Upper lobe of left lung (tissue), 6 donors: Measurements from ENCODE around the gene IGF2R. TPM values are rescaled to one million over a fixed set of nuclear protein-coding genes. Genes with fewer than 3 reads are reported as not detected.
A peak's percentile ranks its signal among the peaks of the same experiment; 100 is the strongest.
"Not testable (repeated sequence)": the region's sequence is repeated elsewhere in the genome, so short reads cannot be mapped to it uniquely, and the experiment has no call there.

ENCODE experiments used
- ATAC-seq, 2 donors: fragments of 200-7000 bp; cut with Tn5 transposase; one replicate each; pipeline ENCODE4 v1.9.1; 2022; ENCODE audit warnings: mild to moderate bottlenecking in 2 of 2, moderate library complexity in 2 of 2; ENCODE audit not compliant: low FRiP score in 2 of 2
- DNase-seq, 2 donors: peaks; one replicate each; pipeline ENCODE4 v3.0.0-alpha.2; 2019 to 2020
- H3K27ac ChIP-seq, 4 donors: fragments of 200-600 bp; sonication (generic); one replicate each; pipeline ENCODE4 v1.5.1; 2016 to 2019
- H3K27me3 ChIP-seq, 4 donors: fragments of 200-600 bp; sonication (generic); one replicate each; pipeline ENCODE4 v1.5.1; 2017 to 2019
- H3K36me3 ChIP-seq, 4 donors: fragments of 200-600 bp; sonication (generic); one replicate each; pipeline ENCODE4 v1.5.1; 2016 to 2019
- H3K4me1 ChIP-seq, 4 donors: fragments of 200-600 bp; sonication (generic); one replicate each; pipeline ENCODE4 v1.5.1; 2018 to 2019
- H3K4me3 ChIP-seq, 4 donors: fragments of 200-600 bp; sonication (generic); one replicate each; pipeline ENCODE4 v1.5.1; 2017 to 2019; ENCODE audit warnings: mild to moderate bottlenecking in 2 of 4, moderate library complexity in 1 of 4
- H3K9me3 ChIP-seq, 4 donors: fragments of 200-600 bp; sonication (generic); one replicate each; pipeline ENCODE4 v1.5.1; 2018 to 2019
- CTCF ChIP-seq, 6 experiments: fragments of 450-650 bp in 4 of 6; fragments of 200-600 bp in 2 of 6; sonication (generic) in 2 of 6; IDR thresholded peaks; one replicate each; pipeline ENCODE4 v1.5.1; 2016 to 2019; ENCODE audit warnings: antibody characterized with exemption in 6 of 6
- EP300 ChIP-seq, 4 donors: sonication (generic); formaldehyde crosslinking; IDR thresholded peaks; one replicate each; pipeline ENCODE4 v1.5.1; 2017; ENCODE audit warnings: antibody characterized with exemption in 4 of 4, control low read depth in 2 of 4
- POLR2A ChIP-seq, 4 donors: fragments of 450-650 bp; IDR thresholded peaks; one replicate each; pipeline ENCODE4 v1.5.1; 2016 to 2017; ENCODE audit warnings: antibody characterized with exemption in 4 of 4, mild to moderate bottlenecking in 2 of 4
- POLR2AphosphoS5 ChIP-seq, 2 donors: sonication (generic); formaldehyde crosslinking; IDR thresholded peaks; one replicate each; pipeline ENCODE4 v1.5.1; 2017; ENCODE audit warnings: antibody characterized with exemption in 2 of 2
- WGBS, 2 donors: methylation state at CpG; one replicate each; pipeline ENCODE4 v1.1.5; 2017 to 2018; 5-methylcytosine and 5-hydroxymethylcytosine counted together
- total RNA-seq, 6 donors: library from RNA; depleted of rRNA in 4 of 6; stranded (reverse); fragments of >200 nt in 4 of 6; gene quantifications; one replicate each; pipeline versions ENCODE4 v1.1.0 to v1.2.1, GENCODE V29; 2016 to 2021
- donor health status: DM: no; HTN: no; CAD: no; lungs with moderate emphysema.
- donor health status: DM: no; HTN: yes; CAD: no; lungs with severe emphysema.

The IGF2R gene
- total RNA-seq, 6 donors from 2014 or later = 103 to 150 (median 128) TPM

- H3K27ac ChIP-seq = no peak overlapping the region
- peaks cover 0 to 4% (median 2%) of the 10 kb centered on the region in 4 donors for H3K36me3 ChIP-seq
- no peaks in the 10 kb centered on the region for H3K9me3 ChIP-seq
- no peak for TF ChIP-seq POLR2A (IDR thresholded peaks at IDR 0.05)
- TF ChIP-seq CTCF (IDR thresholded peaks at IDR 0.05) = no peak
- TF ChIP-seq POLR2AphosphoS5 (IDR thresholded peaks at IDR 0.05) = no peak
- TF ChIP-seq EP300 (IDR thresholded peaks at IDR 0.05) = no peak
- 78 to 89% methylated on average over 8 of the region's 8 CpGs for WGBS, 2 donors
- no peaks in the 10 kb centered on the region for H3K27me3 ChIP-seq
- no peak for ATAC-seq
- no peak overlapping the region for H3K4me3 ChIP-seq
- DNase-seq = no peak
- peaks cover 3 to 32% (median 23%) of the 10 kb centered on the region in 4 donors for H3K4me1 ChIP-seq
Measured at GRCh38 chr6:160000280-160000704, 31.4 kb downstream of the IGF2R start.

GRCh38 chr6:160000893-160001427 is 32.1 kb downstream of the IGF2R start:
- H3K36me3 ChIP-seq, DNase-seq, H3K4me3 ChIP-seq, H3K27ac ChIP-seq, H3K27me3 ChIP-seq, H3K9me3 ChIP-seq, ATAC-seq: not testable (repeated sequence)
- WGBS, 2 donors = 83 to 93% methylated on average over 9 of the region's 9 CpGs
- peaks cover 3 to 36% (median 26%) of the 10 kb centered on the region in 4 donors for H3K4me1 ChIP-seq

- no peaks in the 10 kb centered on the region for H3K27me3 ChIP-seq
- peaks cover 9 to 35% (median 19%) of the 10 kb centered on the region in 4 donors for H3K4me1 ChIP-seq
- H3K27ac ChIP-seq = no peak overlapping the region
- H3K9me3 ChIP-seq = no peaks in the 10 kb centered on the region
- DNase-seq (no peak), ATAC-seq (no peak)
- WGBS, 2 donors = 66 to 79% methylated on average over 2 of the region's 2 CpGs
- TF ChIP-seq EP300 (IDR thresholded peaks at IDR 0.05) (no peak), POLR2A (IDR thresholded peaks at IDR 0.05) (no peak), POLR2AphosphoS5 (IDR thresholded peaks at IDR 0.05) (no peak), CTCF (IDR thresholded peaks at IDR 0.05) (no peak)
- no peak overlapping the region for H3K4me3 ChIP-seq
- H3K36me3 ChIP-seq = peaks cover 0 to 4% (median 2%) of the 10 kb centered on the region in 4 donors
Measured at GRCh38 chr6:160002882-160003281, 34.0 kb downstream of the IGF2R start.

GRCh38 chr6:160004018-160004417 is 35.1 kb downstream of the IGF2R start:
- ATAC-seq = no peak
- Histone ChIP-seq H3K36me3 (no peaks in the 10 kb centered on the region), H3K4me3 (no peak overlapping the region), H3K9me3 (no peaks in the 10 kb centered on the region), H3K27me3 (no peaks in the 10 kb centered on the region), H3K4me1 (peaks cover 17 to 46% (median 27%) of the 10 kb centered on the region in 4 donors), H3K27ac (no peak overlapping the region)
- no peak for DNase-seq
- TF ChIP-seq EP300 (IDR thresholded peaks at IDR 0.05) = no peak
- no peak for TF ChIP-seq CTCF (IDR thresholded peaks at IDR 0.05)
- TF ChIP-seq POLR2A (IDR thresholded peaks at IDR 0.05) = no peak
- 84 to 86% methylated on average over 8 of the region's 8 CpGs for WGBS, 2 donors

GRCh38 chr6:160004419-160005175 is 35.7 kb downstream of the IGF2R start:
- Histone ChIP-seq H3K4me1 (peaks cover 17 to 46% (median 27%) of the 10 kb centered on the region in 4 donors), H3K9me3 (no peaks in the 10 kb centered on the region), H3K27ac (no peak overlapping the region), H3K36me3 (no peaks in the 10 kb centered on the region), H3K4me3 (no peak overlapping the region), H3K27me3 (no peaks in the 10 kb centered on the region)
- peak; percentile 62 to 74 for DNase-seq
- 89 to 92% methylated on average over 15 to 21 of the region's 21 CpGs for WGBS, 2 donors
- no peak for TF ChIP-seq POLR2A (IDR thresholded peaks at IDR 0.05)
- no peak for TF ChIP-seq CTCF (IDR thresholded peaks at IDR 0.05)
- TF ChIP-seq EP300 (IDR thresholded peaks at IDR 0.05) = no peak
- TF ChIP-seq POLR2AphosphoS5 (IDR thresholded peaks at IDR 0.05) = no peak
- ATAC-seq = peak; percentile 28 to 82
